ENCODE results near the gene PIGU. TPM values are rescaled to one million over a fixed set of nuclear protein-coding genes. Genes with fewer than 3 reads are reported as not detected.

PIGU gene
- polyA plus RNA-seq, 4 donors = 34.4 to 45.3 (median 42.0) TPM

- DNase-seq (ENCODE audit: low read depth in 4 of 4, low spot score in 3 of 4) = peak in 1 of 4 donors; percentile 18
Observed at GRCh38 chr20:34708621-34709043, 31.7 kb upstream of the PIGU start.

DNA sequence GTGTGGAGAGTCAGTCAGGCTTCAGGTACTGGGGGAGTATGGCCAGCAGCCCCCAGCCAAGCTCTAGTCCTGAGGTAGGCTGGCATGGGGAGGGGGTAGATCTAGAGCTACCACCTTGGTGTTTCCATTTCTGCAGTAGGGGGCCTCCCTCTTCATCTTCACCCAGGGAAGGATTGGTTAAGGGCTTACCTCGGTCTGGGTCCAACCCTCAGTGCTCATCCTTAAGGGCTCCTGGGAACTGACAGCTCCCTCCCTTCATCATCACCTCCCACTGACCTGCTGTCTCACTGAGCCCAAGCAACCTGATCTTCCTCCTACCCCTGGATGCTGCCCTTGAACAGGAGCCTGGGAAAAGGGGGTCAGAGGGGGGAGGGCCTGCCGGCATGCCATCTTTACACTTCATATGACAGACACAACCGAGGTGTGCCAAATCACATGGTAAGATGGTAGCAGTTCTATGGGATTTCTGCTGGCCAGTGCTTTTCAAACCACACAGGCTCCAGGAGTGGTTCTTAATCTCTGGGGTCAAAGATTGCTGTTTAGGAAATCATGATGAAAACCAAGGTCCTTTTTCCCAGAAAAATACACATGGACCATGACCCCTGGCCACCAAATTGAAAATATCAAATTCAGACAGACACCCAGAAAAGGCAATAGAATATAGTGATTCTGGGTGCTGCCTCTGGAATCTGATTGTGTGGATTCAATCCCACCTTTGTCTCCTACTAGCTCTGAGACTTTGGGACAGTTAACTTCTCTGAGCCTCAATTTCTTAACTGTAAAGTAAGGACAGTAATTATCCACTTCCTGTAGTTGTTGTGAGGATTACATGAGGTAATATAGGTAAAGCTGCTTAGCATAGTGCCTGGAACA is 30.3 kb upstream of the PIGU start:
- no peak for DNase-seq (ENCODE audit: low read depth in 4 of 4, low spot score in 3 of 4)

- no peak for DNase-seq (ENCODE audit: low read depth in 4 of 4, low spot score in 3 of 4)
Observed at GRCh38 chr20:34706302-34706875, 29.5 kb upstream of the PIGU start.

- DNase-seq (ENCODE audit: low read depth in 4 of 4, low spot score in 3 of 4) = no peak
Observed at GRCh38 chr20:34705397-34706301, 28.8 kb upstream of the PIGU start.

GRCh38 chr20:34705008-34705396 is 28.1 kb upstream of the PIGU start:
- DNase-seq (ENCODE audit: low read depth in 4 of 4, low spot score in 3 of 4) = no peak

DNA sequence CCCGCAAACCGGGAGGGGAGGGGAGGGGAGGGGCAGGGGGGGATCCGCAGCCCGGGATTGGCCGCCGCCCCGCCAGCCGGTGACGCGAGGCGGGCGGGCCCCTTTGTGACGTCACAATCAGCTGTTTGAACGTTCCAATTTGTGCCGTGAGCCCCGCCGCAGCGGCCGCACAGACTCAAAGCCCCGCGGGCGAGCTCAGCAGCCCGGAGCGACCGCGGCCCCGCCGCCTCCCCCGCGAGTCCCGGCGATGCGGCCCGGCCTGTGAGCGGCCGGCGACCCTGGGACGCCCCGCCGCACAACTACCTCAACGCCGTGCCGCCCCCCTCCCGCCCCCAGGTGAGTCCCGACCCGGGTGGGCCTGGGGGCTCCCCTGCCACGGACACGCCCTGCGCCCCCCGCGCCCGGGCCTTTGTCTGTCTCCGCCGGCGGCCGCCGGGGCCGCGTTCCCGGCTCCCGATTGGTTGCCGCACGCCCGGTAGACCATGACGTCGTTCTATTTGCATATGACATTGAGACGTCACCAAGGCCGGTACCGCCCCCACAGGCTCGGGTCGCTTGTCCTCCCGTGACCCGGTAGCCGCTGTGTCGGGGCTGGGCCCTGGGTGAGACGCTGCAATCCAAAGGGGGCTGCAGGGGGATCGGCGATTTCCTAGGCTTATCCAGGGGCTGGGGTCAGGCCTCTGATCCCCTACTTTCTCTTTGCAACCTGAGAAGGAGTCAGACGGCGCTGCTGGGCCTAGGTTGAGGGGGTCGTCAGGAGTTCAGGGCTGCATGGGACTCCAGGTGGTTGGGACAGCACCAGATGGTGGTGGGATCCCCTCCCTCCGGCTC is 27.5 kb upstream of the PIGU start, which contains the start of gene TP53INP2:
Gene TP53INP2, plus strand, starts transcription at position 168 of the 831 bp plus-strand sequence. CDS start 4,396 bp downstream, outside the sequence.
- peak; percentile 66 to 84 (median 74) for DNase-seq (ENCODE audit: low read depth in 4 of 4, low spot score in 3 of 4)

- DNase-seq (ENCODE audit: low read depth in 4 of 4, low spot score in 3 of 4) = peak in 1 of 4 donors; percentile 19
Observed at GRCh38 chr20:34703424-34704176, 26.7 kb upstream of the PIGU start.

- no peak for DNase-seq (ENCODE audit: low read depth in 4 of 4, low spot score in 3 of 4)
Observed at GRCh38 chr20:34703061-34703423, 26.1 kb upstream of the PIGU start.

GRCh38 chr20:34701405-34702085 is 24.7 kb upstream of the PIGU start:
- DNase-seq (ENCODE audit: low read depth in 4 of 4, low spot score in 3 of 4) = no peak

GRCh38 chr20:34693414-34693813 is 16.5 kb upstream of the PIGU start:
- no peak for DNase-seq (ENCODE audit: low read depth in 4 of 4, low spot score in 3 of 4)

DNA sequence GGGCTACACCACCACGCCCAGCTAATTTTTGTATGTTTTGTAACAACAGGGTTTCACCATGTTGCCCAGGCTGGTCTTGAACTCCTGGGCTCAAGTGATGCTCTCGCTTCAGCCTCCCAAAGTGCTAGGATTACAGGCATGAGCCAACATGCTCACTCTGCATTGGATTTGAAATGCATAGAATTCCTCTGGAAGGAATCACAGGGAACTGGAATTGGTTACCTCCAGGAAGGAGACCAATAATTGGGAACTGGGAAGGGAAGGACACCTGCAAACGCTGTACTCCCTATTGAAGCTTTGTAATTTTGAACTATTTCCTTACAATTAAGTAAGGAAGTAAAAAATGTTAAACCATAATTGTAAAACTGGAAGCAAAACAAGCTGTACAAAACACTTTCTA is 14.9 kb upstream of the PIGU start:
- no peak for DNase-seq (ENCODE audit: low read depth in 4 of 4, low spot score in 3 of 4)

- DNase-seq (ENCODE audit: low read depth in 4 of 4, low spot score in 3 of 4) = no peak
Observed at GRCh38 chr20:34689486-34689885, 12.6 kb upstream of the PIGU start.

DNA sequence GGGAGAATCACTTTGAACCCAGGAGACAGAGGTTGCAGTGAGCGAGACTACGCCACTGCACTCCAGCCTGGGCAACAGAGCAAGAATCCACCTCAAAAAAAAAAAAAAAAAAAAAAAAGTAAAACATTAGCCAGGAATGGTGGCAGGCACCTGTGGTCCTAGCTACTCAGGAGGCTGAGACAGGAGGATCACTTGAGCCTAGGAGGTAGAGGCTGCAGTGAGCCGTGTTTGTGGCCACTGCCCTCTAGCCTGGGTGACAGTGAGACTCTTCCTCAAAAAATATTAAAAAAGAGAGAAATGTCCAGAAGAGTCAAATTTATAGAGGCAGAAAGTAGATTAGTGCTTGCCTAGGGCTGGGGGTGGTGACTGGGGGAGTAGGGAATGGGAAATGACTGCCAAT is 6.8 kb upstream of the PIGU start:
- no peak for DNase-seq (ENCODE audit: low read depth in 4 of 4, low spot score in 3 of 4)

GRCh38 chr20:34680586-34681175 is 3.8 kb upstream of the PIGU start:
- DNase-seq (ENCODE audit: low read depth in 4 of 4, low spot score in 3 of 4) = no peak

- peak in 3 of 4 donors; percentile 3 to 7 (median 5) for DNase-seq (ENCODE audit: low read depth in 4 of 4, low spot score in 3 of 4)
Observed at GRCh38 chr20:34675993-34676641, 775 bp downstream of the PIGU start.

- DNase-seq (ENCODE audit: low read depth in 4 of 4, low spot score in 3 of 4) = no peak
Observed at GRCh38 chr20:34675561-34675960, 1.3 kb downstream of the PIGU start.

DNA sequence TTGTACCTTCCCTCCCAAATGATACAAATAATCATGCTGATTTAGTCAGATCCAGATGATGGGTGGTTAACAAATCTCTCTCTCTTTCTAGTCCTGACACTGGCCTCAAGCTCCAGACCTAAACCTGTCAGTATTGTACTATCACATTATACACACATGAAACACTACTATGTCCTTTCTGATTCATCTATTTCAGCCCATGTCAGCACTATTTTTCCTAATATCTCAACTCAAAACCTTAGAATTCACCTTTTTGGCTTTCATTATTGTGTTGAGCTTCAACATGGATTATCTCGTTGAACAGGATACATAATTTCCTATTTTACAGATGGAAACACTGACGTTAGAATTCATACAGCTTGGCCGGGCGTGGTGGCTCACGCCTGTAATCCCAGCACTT is 3.5 kb downstream of the PIGU start:
- no peak for DNase-seq (ENCODE audit: low read depth in 4 of 4, low spot score in 3 of 4)

- no peak for DNase-seq (ENCODE audit: low read depth in 4 of 4, low spot score in 3 of 4)
Observed at GRCh38 chr20:34669094-34669493, 7.8 kb downstream of the PIGU start.

Measured in left renal pelvis (tissue), 4 donors.